Progenitor cell of endocrine pancreas (in vitro differentiated cells): ENCODE data around the gene GPRC5B. TPM values are rescaled to one million over a fixed set of nuclear protein-coding genes. Genes with fewer than 3 reads are reported as not detected.

ENCODE experiments used
- DNase-seq: peaks from one replicate; pipeline ENCODE4 v3.0.0; 2021; ENCODE audit warnings: low spot score; ENCODE audit not compliant: unreplicated experiment
- H3K27ac Mint-ChIP-seq: 2 replicates; pipeline ENCODE4 v1.8.0; 2021; ENCODE audit warnings: mild to moderate bottlenecking, moderate library complexity, mixed read lengths
- H3K27me3 Mint-ChIP-seq: 2 replicates; pipeline ENCODE4 v1.8.0; 2021; ENCODE audit warnings: mixed read lengths
- H3K36me3 Mint-ChIP-seq: 2 replicates; pipeline ENCODE4 v1.8.0; 2022; ENCODE audit warnings: mixed read lengths; ENCODE audit not compliant: insufficient read depth
- H3K4me1 Mint-ChIP-seq: 2 replicates; pipeline ENCODE4 v1.8.0; 2021; ENCODE audit warnings: low read depth, mixed read lengths
- H3K4me3 Mint-ChIP-seq: 2 replicates; pipeline ENCODE4 v1.8.0; 2021; ENCODE audit warnings: low read depth, mild to moderate bottlenecking, moderate library complexity, mixed read lengths
- H3K9me3 Mint-ChIP-seq: 2 replicates; pipeline ENCODE4 v1.8.0; 2021; ENCODE audit warnings: low read depth, mixed read lengths
- CTCF ChIP-seq: fragments of 200-600 bp; sonication (generic); IDR thresholded peaks from one replicate; pipeline ENCODE4 v1.5.0; 2021; ENCODE audit warnings: antibody characterized with exemption, mild to moderate bottlenecking; ENCODE audit not compliant: unreplicated experiment
- total RNA-seq: library from RNA; stranded (reverse); gene quantifications from 2 replicates; pipeline ENCODE4 v1.2.1, GENCODE V29; 2021

The GPRC5B gene
- total RNA-seq, 1 donor from 2014 or later: 44.3 TPM

GRCh38 chr16:19840524-19841110 is 44.0 kb downstream of the GPRC5B start:
- H3K27ac Mint-ChIP-seq: no peak overlapping the region
- peaks cover 6% of the 10 kb centered on the region for H3K4me1 Mint-ChIP-seq
- H3K27me3 Mint-ChIP-seq: no peaks in the 10 kb centered on the region
- no peak for DNase-seq
- peaks cover 1% of the 10 kb centered on the region for H3K36me3 Mint-ChIP-seq
- no peak overlapping the region for H3K4me3 Mint-ChIP-seq
- no peak for TF ChIP-seq CTCF
- H3K9me3 Mint-ChIP-seq: no peaks in the 10 kb centered on the region

- H3K27ac Mint-ChIP-seq: no peak overlapping the region
- peaks cover 3% of the 10 kb centered on the region for H3K4me1 Mint-ChIP-seq
- no peak for TF ChIP-seq CTCF
- no peaks in the 10 kb centered on the region for H3K27me3 Mint-ChIP-seq
- H3K4me3 Mint-ChIP-seq: no peak overlapping the region
- H3K36me3 Mint-ChIP-seq: peaks cover 1% of the 10 kb centered on the region
- DNase-seq: no peak
- no peaks in the 10 kb centered on the region for H3K9me3 Mint-ChIP-seq
These were observed 46.5 kb downstream of the GPRC5B start for GRCh38 chr16:19837984-19838707.

- TF ChIP-seq CTCF: no peak
- H3K27me3 Mint-ChIP-seq: no peaks in the 10 kb centered on the region
- no peak overlapping the region for H3K4me3 Mint-ChIP-seq
- no peaks in the 10 kb centered on the region for H3K9me3 Mint-ChIP-seq
- no peaks in the 10 kb centered on the region for H3K4me1 Mint-ChIP-seq
- H3K27ac Mint-ChIP-seq: no peak overlapping the region
- DNase-seq: no peak
- peaks cover 1% of the 10 kb centered on the region for H3K36me3 Mint-ChIP-seq
These were observed 47.2 kb downstream of the GPRC5B start for GRCh38 chr16:19837331-19837980.

- Mint-ChIP-seq H3K36me3 (peaks cover 1% of the 10 kb centered on the region), H3K9me3 (no peaks in the 10 kb centered on the region)
These were observed 48.7 kb downstream of the GPRC5B start for GRCh38 chr16:19835968-19836421.

More at GRCh38 chr16:19835968-19836421, 48.7 kb downstream of the GPRC5B start:
- Mint-ChIP-seq H3K27ac (no peak overlapping the region), H3K4me1 (no peaks in the 10 kb centered on the region), H3K27me3 (no peaks in the 10 kb centered on the region), H3K4me3 (no peak overlapping the region)
- no peak for DNase-seq
- TF ChIP-seq CTCF: no peak
